Measurements from ENCODE around the gene PID1. TPM values are rescaled to one million over a fixed set of nuclear protein-coding genes. Genes with fewer than 3 reads are reported as not detected.

The PID1 gene
- total RNA-seq, 1 experiment from 2014 or later = not detected

- no peaks in the 10 kb centered on the region for H3F3A ChIP-seq (ENCODE audit: insufficient read depth, low read depth)
- TF ChIP-seq, protein P1, sequence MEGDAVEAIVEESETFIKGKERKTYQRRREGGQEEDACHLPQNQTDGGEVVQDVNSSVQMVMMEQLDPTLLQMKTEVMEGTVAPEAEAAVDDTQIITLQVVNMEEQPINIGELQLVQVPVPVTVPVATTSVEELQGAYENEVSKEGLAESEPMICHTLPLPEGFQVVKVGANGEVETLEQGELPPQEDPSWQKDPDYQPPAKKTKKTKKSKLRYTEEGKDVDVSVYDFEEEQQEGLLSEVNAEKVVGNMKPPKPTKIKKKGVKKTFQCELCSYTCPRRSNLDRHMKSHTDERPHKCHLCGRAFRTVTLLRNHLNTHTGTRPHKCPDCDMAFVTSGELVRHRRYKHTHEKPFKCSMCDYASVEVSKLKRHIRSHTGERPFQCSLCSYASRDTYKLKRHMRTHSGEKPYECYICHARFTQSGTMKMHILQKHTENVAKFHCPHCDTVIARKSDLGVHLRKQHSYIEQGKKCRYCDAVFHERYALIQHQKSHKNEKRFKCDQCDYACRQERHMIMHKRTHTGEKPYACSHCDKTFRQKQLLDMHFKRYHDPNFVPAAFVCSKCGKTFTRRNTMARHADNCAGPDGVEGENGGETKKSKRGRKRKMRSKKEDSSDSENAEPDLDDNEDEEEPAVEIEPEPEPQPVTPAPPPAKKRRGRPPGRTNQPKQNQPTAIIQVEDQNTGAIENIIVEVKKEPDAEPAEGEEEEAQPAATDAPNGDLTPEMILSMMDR (conservative IDR thresholded peaks at IDR 0.05) = no peak
- no peak for TF ChIP-seq EZH2 (IDR thresholded peaks at IDR 0.05; ENCODE audit: low read depth)
- no peaks in the 10 kb centered on the region for H3K27me3 ChIP-seq (ENCODE audit: insufficient read depth, low read depth)
- CTCF ChIA-PET = no interaction called here
- intact Hi-C loops (cut with micrococcal nuclease; ENCODE audit: unreplicated experiment) = no loop called here
- H3K9me2 ChIP-seq (ENCODE audit: insufficient read depth) = no peaks in the 10 kb centered on the region
- H3K79me2 ChIP-seq (ENCODE audit: low read depth) = no peaks in the 10 kb centered on the region
- POLR2A ChIA-PET (ENCODE audit: unreplicated experiment) = no interaction called here
- no peak overlapping the region for H3K27ac ChIP-seq
- no peak for DNase-seq
- peaks cover 6% of the 10 kb centered on the region; the same call in 1 of the 2 replicates for H3K9me3 ChIP-seq (ENCODE audit: insufficient read depth, low read depth)
- no TSS peak for BruUV-seq (replicated peaks)
- no peak overlapping the region for H3K4me3 ChIP-seq
- no peaks in the 10 kb centered on the region for H3K4me1 ChIP-seq (replicated peaks; ENCODE audit: insufficient read depth)
- H3K36me3 ChIP-seq (ENCODE audit: low read depth) = no peaks in the 10 kb centered on the region
- no peak overlapping the region for H3K4me2 ChIP-seq
- no peak overlapping the region for H2AFZ ChIP-seq
- H4K20me1 ChIP-seq (ENCODE audit: insufficient read depth) = no peaks in the 10 kb centered on the region
Observed at GRCh38 chr2:229064749-229065148, 206.3 kb downstream of the PID1 start.

GRCh38 chr2:229060147-229060546 lies 210.9 kb downstream of the PID1 start:
- H3K4me3 ChIP-seq = no peak overlapping the region
- no peak overlapping the region for H2AFZ ChIP-seq
- BruUV-seq (replicated peaks) = no TSS peak
- H3K27me3 ChIP-seq (ENCODE audit: insufficient read depth, low read depth) = no peaks in the 10 kb centered on the region
- no peaks in the 10 kb centered on the region for H3K9me2 ChIP-seq (ENCODE audit: insufficient read depth)
- intact Hi-C loops (cut with micrococcal nuclease; ENCODE audit: unreplicated experiment) = no loop called here
- no peak overlapping the region for H3K27ac ChIP-seq
- H3K79me2 ChIP-seq (ENCODE audit: low read depth) = no peaks in the 10 kb centered on the region
- H4K20me1 ChIP-seq (ENCODE audit: insufficient read depth) = no peaks in the 10 kb centered on the region
- DNase-seq = no peak
- H3K4me1 ChIP-seq (replicated peaks; ENCODE audit: insufficient read depth) = no peaks in the 10 kb centered on the region
- ChIA-PET CTCF (no interaction called here), POLR2A (ENCODE audit: unreplicated experiment) (no interaction called here)
- no peaks in the 10 kb centered on the region for H3K9me3 ChIP-seq (ENCODE audit: insufficient read depth, low read depth)
- no peaks in the 10 kb centered on the region for H3K36me3 ChIP-seq (ENCODE audit: low read depth)
- TF ChIP-seq EZH2 (IDR thresholded peaks at IDR 0.05; ENCODE audit: low read depth) = no peak
- TF ChIP-seq, protein P1 (conservative IDR thresholded peaks at IDR 0.05) = no peak
- no peaks in the 10 kb centered on the region for H3F3A ChIP-seq (ENCODE audit: insufficient read depth, low read depth)
- H3K4me2 ChIP-seq = no peak overlapping the region

DNA sequence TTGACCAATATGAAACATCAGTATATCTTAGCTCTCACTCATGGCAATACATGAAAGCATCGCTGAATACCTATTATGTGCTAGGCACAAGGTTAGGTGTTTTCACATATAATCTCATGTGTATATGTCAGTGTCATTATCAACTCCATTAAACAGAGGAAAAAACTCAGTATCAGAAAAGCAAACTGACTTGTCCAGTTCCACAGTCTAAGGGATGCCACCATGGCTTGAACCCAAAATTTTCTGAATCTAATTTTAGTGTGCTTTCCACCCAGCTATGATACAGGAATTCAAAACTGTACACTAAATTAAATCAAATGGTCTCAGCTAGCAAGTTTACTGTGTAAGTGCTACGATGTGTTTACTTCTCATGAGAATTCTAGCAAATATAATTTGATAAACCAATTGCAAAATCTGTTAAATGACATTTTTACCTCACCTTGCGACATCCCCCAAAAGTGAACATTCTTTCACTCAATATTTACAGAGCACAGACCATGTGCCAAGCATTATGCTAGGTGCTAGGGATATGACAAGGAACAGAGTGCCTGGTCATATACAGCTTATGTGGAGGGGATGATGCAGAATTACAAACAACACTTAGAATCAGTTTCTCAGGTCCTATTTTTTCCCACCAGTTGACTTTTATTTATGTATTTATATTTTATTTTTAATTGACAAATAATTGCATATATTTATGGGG lies 211.6 kb downstream of the PID1 start:
- Histone ChIP-seq H3K27ac (no peak overlapping the region), H3F3A (ENCODE audit: insufficient read depth, low read depth) (no peaks in the 10 kb centered on the region), H3K27me3 (ENCODE audit: insufficient read depth, low read depth) (no peaks in the 10 kb centered on the region), H3K4me2 (no peak overlapping the region), H2AFZ (no peak overlapping the region), H3K79me2 (ENCODE audit: low read depth) (no peaks in the 10 kb centered on the region), H3K36me3 (ENCODE audit: low read depth) (no peaks in the 10 kb centered on the region), H3K9me3 (ENCODE audit: insufficient read depth, low read depth) (no peaks in the 10 kb centered on the region), H3K9me2 (ENCODE audit: insufficient read depth) (no peaks in the 10 kb centered on the region), H3K4me1 (replicated peaks; ENCODE audit: insufficient read depth) (no peaks in the 10 kb centered on the region), H4K20me1 (ENCODE audit: insufficient read depth) (no peaks in the 10 kb centered on the region), H3K4me3 (no peak overlapping the region)
- POLR2A ChIA-PET (ENCODE audit: unreplicated experiment) = no interaction called here
- CTCF ChIA-PET = no interaction called here
- no peak for TF ChIP-seq EZH2 (IDR thresholded peaks at IDR 0.05; ENCODE audit: low read depth)
- no peak for DNase-seq
- no TSS peak for BruUV-seq (replicated peaks)
- intact Hi-C loops (cut with micrococcal nuclease; ENCODE audit: unreplicated experiment) = no loop called here

Measured in PC-9 (cell line).